ENCODE data around the gene EXOC6B.

- TF ChIP-seq, protein P1, sequence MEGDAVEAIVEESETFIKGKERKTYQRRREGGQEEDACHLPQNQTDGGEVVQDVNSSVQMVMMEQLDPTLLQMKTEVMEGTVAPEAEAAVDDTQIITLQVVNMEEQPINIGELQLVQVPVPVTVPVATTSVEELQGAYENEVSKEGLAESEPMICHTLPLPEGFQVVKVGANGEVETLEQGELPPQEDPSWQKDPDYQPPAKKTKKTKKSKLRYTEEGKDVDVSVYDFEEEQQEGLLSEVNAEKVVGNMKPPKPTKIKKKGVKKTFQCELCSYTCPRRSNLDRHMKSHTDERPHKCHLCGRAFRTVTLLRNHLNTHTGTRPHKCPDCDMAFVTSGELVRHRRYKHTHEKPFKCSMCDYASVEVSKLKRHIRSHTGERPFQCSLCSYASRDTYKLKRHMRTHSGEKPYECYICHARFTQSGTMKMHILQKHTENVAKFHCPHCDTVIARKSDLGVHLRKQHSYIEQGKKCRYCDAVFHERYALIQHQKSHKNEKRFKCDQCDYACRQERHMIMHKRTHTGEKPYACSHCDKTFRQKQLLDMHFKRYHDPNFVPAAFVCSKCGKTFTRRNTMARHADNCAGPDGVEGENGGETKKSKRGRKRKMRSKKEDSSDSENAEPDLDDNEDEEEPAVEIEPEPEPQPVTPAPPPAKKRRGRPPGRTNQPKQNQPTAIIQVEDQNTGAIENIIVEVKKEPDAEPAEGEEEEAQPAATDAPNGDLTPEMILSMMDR (IDR thresholded peaks at IDR 0.05): no peak
- no peak for TF ChIP-seq POLR2A (IDR thresholded peaks at IDR 0.05)
These were observed 667.7 kb downstream of the EXOC6B start for GRCh38 chr2:72157871-72158771.

Data from esophagus squamous epithelium (tissue), 4 donors.